Stimulated activated naive CD8-positive, alpha-beta T cell treated with anti-CD3 and anti-CD28 coated beads, Interleukin-15, Interleukin-2, amounts not matched to agents 100 ng/mL and 50 ng/mL, for 24 hours (primary cell): Measurements from ENCODE around the gene UCK2.

ENCODE experiments used
- H3K27ac Mint-ChIP-seq: one replicate; pipeline ENCODE4 v1.8.0; 2021; ENCODE audit warnings: mild to moderate bottlenecking, mixed read lengths
- H3K27me3 Mint-ChIP-seq: one replicate; pipeline ENCODE4 v1.8.0; 2021; ENCODE audit warnings: mixed read lengths
- H3K36me3 Mint-ChIP-seq: one replicate; pipeline ENCODE4 v1.8.0; 2021; ENCODE audit warnings: low read depth, mixed read lengths
- H3K4me1 Mint-ChIP-seq: one replicate; pipeline ENCODE4 v1.8.0; 2021; ENCODE audit warnings: low read depth, mixed read lengths
- H3K4me3 Mint-ChIP-seq: one replicate; pipeline ENCODE4 v1.8.0; 2021; ENCODE audit warnings: mild to moderate bottlenecking, mixed read lengths
- H3K9me3 Mint-ChIP-seq: one replicate; pipeline ENCODE4 v1.8.0; 2021; ENCODE audit warnings: mixed read lengths

Gene UCK2

DNA sequence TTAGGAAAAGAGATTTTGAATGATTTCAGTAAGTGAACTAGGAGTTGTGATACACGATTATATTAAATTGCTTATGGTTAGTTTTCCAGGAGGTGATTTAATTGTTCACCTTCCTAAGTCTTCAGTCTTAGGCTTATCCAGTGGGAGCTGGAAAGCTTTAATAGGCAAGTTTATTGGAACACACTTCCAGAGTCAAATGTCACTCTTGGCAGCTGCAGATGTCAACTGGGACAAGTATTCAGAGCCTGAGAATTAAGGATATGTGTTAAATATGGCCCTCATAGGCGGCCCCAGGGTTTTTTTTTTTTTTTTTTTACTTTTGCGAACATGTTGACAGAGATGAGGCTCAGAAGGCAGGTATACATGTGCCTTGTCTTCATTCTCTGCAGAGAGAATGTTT is 29.2 kb downstream of the UCK2 start:
- H3K36me3 Mint-ChIP-seq = peaks cover 20% of the 10 kb centered on the region
- H3K9me3 Mint-ChIP-seq = no peaks in the 10 kb centered on the region
- H3K4me3 Mint-ChIP-seq = no peak overlapping the region
- H3K27ac Mint-ChIP-seq = no peak overlapping the region
- peaks cover 26% of the 10 kb centered on the region for H3K4me1 Mint-ChIP-seq
- H3K27me3 Mint-ChIP-seq = no peaks in the 10 kb centered on the region

DNA sequence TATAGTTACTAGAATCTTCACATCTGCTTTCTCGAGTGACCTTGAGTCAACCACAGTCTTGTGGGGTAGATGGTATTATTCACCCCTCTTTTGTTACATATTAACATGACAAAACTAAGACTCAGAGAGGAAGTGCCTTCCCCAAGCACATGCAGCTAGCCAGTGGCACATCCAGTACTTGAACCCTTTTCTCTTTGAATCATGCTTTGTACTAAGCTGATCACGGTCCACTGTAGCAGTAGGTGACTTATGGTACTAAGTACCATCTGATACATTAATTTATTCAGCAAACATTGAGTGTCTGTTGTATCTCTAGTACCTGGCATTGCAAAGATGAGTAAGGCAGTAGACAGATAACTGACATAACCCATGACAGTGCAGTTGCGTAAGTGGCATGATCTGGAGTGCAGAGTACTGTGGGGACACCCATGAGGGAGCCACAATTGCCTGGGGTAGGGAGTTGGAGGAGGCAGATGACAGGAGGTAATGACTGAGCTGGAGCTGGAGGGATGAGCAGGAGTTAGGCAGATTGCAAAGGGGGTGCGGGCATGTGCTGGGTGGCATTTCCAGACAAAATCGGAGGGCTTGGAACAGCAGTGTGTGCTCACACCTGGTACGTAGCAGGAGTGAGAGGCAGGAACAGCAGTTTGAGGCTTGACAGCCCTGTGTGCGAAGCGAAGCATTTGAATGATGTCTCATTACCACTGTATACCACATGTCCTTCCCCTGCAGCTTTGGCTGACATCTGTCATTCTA is 29.8 kb downstream of the UCK2 start:
- H3K4me1 Mint-ChIP-seq = peaks cover 26% of the 10 kb centered on the region
- no peaks in the 10 kb centered on the region for H3K9me3 Mint-ChIP-seq
- H3K36me3 Mint-ChIP-seq = peaks cover 24% of the 10 kb centered on the region
- H3K27ac Mint-ChIP-seq = no peak overlapping the region
- no peak overlapping the region for H3K4me3 Mint-ChIP-seq
- H3K27me3 Mint-ChIP-seq = no peaks in the 10 kb centered on the region

DNA sequence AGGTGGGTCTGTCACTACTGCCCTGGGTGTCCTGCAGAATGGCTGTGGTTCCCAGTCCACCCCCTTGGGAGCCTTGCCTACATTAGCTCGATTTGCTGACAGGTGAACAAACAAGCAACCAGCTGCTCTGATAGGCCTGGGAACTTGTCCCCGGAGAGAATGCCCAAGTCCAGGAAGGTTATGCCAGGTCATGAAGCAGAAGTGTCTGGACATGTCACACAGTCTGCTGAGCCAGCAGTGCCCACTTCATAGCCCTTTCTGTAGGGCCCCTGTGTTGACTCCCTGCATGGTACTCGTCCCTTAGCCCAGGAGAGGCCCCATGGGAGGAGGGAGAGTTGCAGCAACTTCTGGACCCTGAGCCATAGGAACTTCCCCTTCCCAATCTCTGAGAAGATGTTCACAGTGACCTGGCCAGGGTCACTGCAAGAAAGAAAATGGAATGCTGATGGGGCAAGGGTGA is 31.0 kb downstream of the UCK2 start:
- Mint-ChIP-seq H3K36me3 (peaks cover 24% of the 10 kb centered on the region), H3K4me1 (peaks cover 25% of the 10 kb centered on the region), H3K9me3 (no peaks in the 10 kb centered on the region), H3K4me3 (no peak overlapping the region), H3K27me3 (no peaks in the 10 kb centered on the region), H3K27ac (no peak overlapping the region)

GRCh38 chr1:165858967-165859845 is 31.8 kb downstream of the UCK2 start:
- no peaks in the 10 kb centered on the region for H3K9me3 Mint-ChIP-seq
- peaks cover 21% of the 10 kb centered on the region for H3K36me3 Mint-ChIP-seq
- no peaks in the 10 kb centered on the region for H3K27me3 Mint-ChIP-seq
- peaks cover 17% of the 10 kb centered on the region for H3K4me1 Mint-ChIP-seq
- H3K4me3 Mint-ChIP-seq = no peak overlapping the region
- no peak overlapping the region for H3K27ac Mint-ChIP-seq

DNA sequence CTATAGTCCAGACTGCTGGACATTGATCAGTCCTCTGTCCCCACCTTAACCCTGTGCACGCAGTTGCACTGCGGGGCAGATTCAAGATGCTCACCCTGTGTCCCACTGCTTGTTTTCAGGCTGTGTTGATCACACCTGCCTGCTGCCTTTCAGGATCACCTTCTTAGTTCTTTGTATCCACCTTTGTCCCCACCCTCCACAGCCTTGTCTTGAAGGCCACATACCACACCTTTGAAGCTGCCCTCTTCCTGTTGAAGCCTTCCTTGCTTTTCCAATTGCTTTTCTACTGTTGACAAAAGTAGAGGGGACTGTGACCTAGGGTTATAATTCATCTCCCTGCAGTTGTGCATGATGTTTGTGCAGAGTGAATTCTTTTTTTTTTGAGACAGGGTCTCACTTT is 32.7 kb downstream of the UCK2 start:
- H3K27ac Mint-ChIP-seq = no peak overlapping the region
- H3K27me3 Mint-ChIP-seq = no peaks in the 10 kb centered on the region
- peaks cover 24% of the 10 kb centered on the region for H3K36me3 Mint-ChIP-seq
- peaks cover 16% of the 10 kb centered on the region for H3K4me1 Mint-ChIP-seq
- H3K9me3 Mint-ChIP-seq = no peaks in the 10 kb centered on the region
- no peak overlapping the region for H3K4me3 Mint-ChIP-seq

DNA sequence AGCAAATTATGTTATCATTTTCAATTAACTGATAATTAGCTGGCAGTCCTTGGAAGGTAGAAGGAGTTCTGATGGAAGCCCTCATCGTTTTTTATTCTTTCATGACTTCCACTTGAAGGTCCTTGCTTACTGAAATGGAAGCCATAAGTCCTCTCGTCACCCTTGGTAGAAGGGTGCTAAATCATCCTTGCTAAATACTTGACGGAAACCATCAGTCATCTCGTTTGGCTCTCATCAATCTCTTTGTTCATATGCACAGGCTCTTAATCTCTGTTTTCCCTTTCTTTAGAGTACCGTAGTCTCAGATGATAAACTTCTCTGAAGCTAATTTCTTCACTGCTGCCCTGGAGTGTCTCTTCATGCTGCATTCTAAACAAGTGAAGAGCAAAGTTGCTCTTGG is 34.5 kb downstream of the UCK2 start:
- Mint-ChIP-seq H3K4me3 (no peak overlapping the region), H3K9me3 (no peaks in the 10 kb centered on the region), H3K27ac (no peak overlapping the region), H3K27me3 (no peaks in the 10 kb centered on the region), H3K4me1 (peaks cover 11% of the 10 kb centered on the region), H3K36me3 (peaks cover 37% of the 10 kb centered on the region)

DNA sequence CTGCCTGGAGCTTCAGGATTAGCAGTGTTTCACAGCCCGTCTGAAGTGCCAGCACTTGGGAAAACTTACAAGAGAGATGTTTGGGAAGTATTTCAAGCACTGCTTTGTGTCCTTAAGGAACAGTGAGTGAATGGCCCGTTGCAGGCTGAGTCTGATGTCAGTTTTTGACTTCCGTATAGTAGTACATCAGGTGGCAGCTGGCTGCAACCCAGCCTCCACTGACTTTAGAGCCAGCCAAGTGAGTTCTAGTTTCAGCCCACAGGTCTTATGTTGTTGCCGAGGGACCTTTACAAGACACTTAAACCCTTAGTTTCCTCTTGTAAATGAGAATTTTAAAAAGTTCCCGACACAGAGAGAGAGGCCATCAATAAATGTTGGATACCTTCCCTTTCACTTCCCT is 35.0 kb downstream of the UCK2 start:
- no peaks in the 10 kb centered on the region for H3K9me3 Mint-ChIP-seq
- H3K4me3 Mint-ChIP-seq = no peak overlapping the region
- H3K4me1 Mint-ChIP-seq = peaks cover 11% of the 10 kb centered on the region
- H3K27ac Mint-ChIP-seq = no peak overlapping the region
- no peaks in the 10 kb centered on the region for H3K27me3 Mint-ChIP-seq
- peaks cover 37% of the 10 kb centered on the region for H3K36me3 Mint-ChIP-seq

DNA sequence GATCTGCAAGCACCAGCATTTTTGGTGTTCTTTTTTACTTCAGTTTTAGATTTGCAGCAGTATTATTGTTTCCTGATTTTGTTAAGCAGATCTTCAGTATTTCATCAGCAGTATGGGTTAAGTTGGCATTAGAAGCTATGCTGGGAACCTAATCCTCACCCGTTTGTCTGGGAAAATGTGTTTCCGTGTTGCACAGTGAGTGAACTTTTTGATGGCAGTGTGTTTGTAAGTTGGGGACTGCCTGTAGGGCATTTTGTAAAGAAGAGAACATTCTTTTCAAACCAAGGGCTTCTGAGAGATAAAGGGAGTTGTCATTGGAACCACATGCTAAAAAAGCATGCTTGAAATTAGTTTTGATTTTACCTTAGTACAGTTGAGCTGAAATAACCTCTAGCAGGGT is 35.9 kb downstream of the UCK2 start:
- H3K4me1 Mint-ChIP-seq = peaks cover 11% of the 10 kb centered on the region
- no peaks in the 10 kb centered on the region for H3K9me3 Mint-ChIP-seq
- no peak overlapping the region for H3K27ac Mint-ChIP-seq
- H3K36me3 Mint-ChIP-seq = peaks cover 37% of the 10 kb centered on the region
- H3K27me3 Mint-ChIP-seq = no peaks in the 10 kb centered on the region
- H3K4me3 Mint-ChIP-seq = no peak overlapping the region

DNA sequence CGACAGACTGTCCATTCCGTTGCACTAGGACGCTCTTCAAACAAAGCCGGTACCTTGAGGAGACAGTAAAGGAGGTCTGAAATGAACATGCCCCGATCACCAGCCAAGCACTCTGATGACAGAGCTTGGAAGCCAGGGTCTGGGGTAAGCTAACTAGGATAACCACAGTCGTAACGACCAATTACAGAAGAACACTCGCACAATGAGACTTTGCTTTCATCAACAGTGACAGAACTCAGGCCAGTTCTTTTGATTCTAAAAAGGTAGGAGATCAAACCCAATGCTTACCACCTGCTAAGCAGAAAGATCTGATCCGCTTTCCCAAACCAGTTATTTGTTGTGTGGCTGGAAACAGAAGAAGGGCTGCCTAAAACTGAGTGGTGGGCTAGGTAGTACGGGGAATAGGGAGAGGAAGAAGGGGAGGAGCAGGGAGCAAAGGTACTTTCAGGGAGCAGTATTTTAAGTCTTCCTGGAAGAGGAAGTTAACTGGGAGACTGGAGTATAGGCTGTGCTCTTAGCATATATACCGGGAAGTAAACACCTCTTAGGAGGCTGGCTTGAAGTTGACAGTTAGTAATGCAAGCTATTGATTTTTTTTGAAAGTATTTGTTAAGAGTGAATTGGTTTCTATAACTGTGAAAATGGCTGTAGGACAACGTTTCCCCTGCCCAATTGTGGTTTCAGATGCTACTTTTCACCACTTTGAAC is 38.4 kb downstream of the UCK2 start:
- H3K36me3 Mint-ChIP-seq = peaks cover 32% of the 10 kb centered on the region

GRCh38 chr1:165869343-165869742 is 41.9 kb downstream of the UCK2 start:
- Mint-ChIP-seq H3K36me3 (peaks cover 34% of the 10 kb centered on the region), H3K4me1 (peaks cover 50% of the 10 kb centered on the region), H3K9me3 (no peaks in the 10 kb centered on the region), H3K27ac (no peak overlapping the region), H3K27me3 (peaks cover 3% of the 10 kb centered on the region), H3K4me3 (no peak overlapping the region)

More for the DNA sequence above, 38.4 kb downstream of the UCK2 start:
- Mint-ChIP-seq H3K4me3 (no peak overlapping the region), H3K27ac (no peak overlapping the region), H3K9me3 (no peaks in the 10 kb centered on the region), H3K4me1 (peaks cover 24% of the 10 kb centered on the region), H3K27me3 (no peaks in the 10 kb centered on the region)

- peaks cover 67% of the 10 kb centered on the region for H3K4me1 Mint-ChIP-seq
- peak overlapping the region; percentile 52 for H3K4me3 Mint-ChIP-seq
- peaks cover 20% of the 10 kb centered on the region for H3K36me3 Mint-ChIP-seq
- no peaks in the 10 kb centered on the region for H3K9me3 Mint-ChIP-seq
- H3K27me3 Mint-ChIP-seq = peaks cover 3% of the 10 kb centered on the region
- peak overlapping the region; percentile 83 for H3K27ac Mint-ChIP-seq
These were observed 44.1 kb downstream of the UCK2 start for GRCh38 chr1:165871311-165872067.

GRCh38 chr1:165873481-165873880 is 46.1 kb downstream of the UCK2 start:
- H3K27me3 Mint-ChIP-seq = peaks cover 3% of the 10 kb centered on the region
- no peak overlapping the region for H3K4me3 Mint-ChIP-seq
- H3K27ac Mint-ChIP-seq = peak overlapping the region; percentile 27
- H3K9me3 Mint-ChIP-seq = no peaks in the 10 kb centered on the region
- H3K4me1 Mint-ChIP-seq = peaks cover 87% of the 10 kb centered on the region
- H3K36me3 Mint-ChIP-seq = peaks cover 32% of the 10 kb centered on the region

GRCh38 chr1:165874643-165875042 is 47.2 kb downstream of the UCK2 start:
- H3K4me1 Mint-ChIP-seq = peaks cover 95% of the 10 kb centered on the region
- no peak overlapping the region for H3K27ac Mint-ChIP-seq

GRCh38 chr1:165875171-165875570 is 47.8 kb downstream of the UCK2 start:
- Mint-ChIP-seq H3K9me3 (no peaks in the 10 kb centered on the region), H3K4me3 (peak overlapping the region; percentile 38), H3K27me3 (peaks cover 3% of the 10 kb centered on the region), H3K36me3 (peaks cover 41% of the 10 kb centered on the region), H3K4me1 (peaks cover 96% of the 10 kb centered on the region), H3K27ac (peak overlapping the region; percentile 65)

More at GRCh38 chr1:165874643-165875042, 47.2 kb downstream of the UCK2 start:
- Mint-ChIP-seq H3K4me3 (peak overlapping the region; percentile 38), H3K36me3 (peaks cover 41% of the 10 kb centered on the region), H3K9me3 (no peaks in the 10 kb centered on the region), H3K27me3 (peaks cover 3% of the 10 kb centered on the region)
